Measurements from ENCODE around the gene CASTOR2.
"Not testable (repeated sequence)": the region's sequence is repeated elsewhere in the genome, so short reads cannot be mapped to it uniquely, and the experiment has no call there.

Gene CASTOR2

DNA sequence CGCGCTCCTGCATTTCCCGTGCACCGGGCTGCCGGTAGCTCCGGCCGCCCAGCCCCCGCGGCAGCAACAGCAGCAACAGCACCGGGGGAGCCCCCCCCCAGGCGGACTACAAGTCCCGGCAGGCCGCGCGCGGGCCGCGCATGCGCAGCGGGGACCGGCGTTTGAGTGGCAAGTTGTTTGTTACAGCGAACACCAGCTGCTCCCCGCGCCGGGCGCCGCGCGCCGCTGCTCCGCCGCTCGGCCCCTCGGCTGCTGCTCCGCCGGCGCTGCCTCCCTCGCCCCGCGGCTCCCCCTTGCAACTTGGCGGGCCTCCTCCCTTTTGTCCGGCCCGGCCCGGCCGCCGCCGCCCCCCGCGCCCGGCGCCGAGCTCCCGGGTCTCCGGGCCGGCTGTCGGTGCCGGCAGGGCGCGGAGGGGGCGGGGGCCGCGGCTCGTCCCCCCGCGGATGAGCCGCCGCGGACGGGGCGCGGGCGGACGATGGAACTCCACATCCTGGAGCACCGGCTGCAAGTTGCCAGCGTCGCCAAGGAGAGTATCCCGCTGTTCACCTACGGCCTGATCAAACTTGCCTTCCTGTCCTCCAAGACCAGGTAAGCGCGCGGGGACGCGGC is at the start of gene CASTOR2:
CASTOR2 (plus strand) TSS at position 195 of the 609 bp plus-strand sequence; CDS start at position 476, 281 bp downstream.
- H3K4me3 ChIP-seq (ENCODE audit: low read depth, low read length), result not testable (repeated sequence)

DNA sequence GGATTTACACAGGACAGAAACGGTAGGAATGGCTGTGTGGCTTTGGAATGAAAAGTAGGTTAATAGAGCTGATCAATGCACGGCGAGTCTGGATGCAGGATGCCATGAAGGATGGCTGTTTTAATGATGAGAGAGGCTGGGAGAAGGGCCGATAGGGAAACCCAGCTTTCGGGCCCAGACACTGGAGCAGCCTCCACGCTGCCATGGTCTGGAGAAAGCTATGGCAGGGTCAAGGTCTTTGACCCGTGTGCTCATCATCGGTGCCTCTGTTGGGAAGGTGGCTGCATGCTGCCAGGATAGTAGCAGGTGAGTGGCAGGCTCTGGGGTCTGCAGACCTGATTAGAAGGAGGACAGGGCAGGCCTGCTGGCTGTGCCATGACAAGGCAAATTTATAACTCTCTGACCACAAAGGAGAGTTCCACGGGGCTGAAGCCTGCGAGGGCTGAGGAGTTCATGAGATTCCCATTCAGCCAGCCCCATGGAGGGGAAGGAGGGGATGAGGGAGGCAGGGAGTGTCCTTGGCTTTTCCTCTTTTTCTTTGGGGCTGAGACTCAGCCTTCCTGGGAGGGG is 42.1 kb upstream of the CASTOR2 start:
- not testable (repeated sequence) for H3K4me3 ChIP-seq (ENCODE audit: low read depth, low read length)

DNA sequence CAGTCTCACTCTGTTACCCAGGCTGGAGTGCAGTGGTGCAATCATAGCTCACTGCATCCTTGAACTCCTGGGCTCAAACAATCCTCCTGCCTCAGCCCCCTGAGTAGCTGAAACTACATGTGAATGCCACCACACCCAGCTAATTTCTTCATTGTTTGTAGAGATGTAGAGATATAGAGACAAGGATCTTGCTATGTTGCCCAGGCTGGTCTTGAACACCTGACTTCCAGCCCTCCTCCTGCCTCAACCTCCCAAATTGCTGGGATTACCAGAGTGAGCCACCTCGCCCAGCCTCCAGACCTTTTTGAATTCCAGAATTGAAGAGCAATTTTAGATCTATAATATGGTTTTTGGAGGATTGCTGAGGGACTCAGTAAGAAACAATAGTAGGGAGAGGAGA is 40.9 kb upstream of the CASTOR2 start:
- not testable (repeated sequence) for H3K4me3 ChIP-seq (ENCODE audit: low read depth, low read length)

DNA sequence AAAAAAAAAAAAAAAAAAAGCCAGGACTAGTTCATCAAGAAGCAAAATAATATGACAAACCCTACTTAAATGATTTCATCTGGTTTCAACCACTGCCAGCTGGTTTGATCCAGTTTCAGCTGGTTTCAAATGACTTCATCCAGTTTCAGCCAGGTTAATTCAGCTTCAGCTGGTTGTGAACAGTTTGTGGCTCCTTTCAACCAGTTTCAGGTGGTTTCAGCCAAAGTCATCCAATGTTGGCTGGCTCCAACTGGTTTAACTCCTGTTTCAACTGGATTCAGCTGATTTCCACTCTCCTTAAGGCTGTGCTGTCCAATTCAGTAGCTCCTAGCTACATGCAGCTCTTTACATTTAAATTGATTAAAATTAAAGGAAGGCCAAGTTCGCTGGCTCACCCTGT is 37.5 kb upstream of the CASTOR2 start:
- H3K4me3 ChIP-seq (ENCODE audit: low read depth, low read length), result not testable (repeated sequence)

DNA sequence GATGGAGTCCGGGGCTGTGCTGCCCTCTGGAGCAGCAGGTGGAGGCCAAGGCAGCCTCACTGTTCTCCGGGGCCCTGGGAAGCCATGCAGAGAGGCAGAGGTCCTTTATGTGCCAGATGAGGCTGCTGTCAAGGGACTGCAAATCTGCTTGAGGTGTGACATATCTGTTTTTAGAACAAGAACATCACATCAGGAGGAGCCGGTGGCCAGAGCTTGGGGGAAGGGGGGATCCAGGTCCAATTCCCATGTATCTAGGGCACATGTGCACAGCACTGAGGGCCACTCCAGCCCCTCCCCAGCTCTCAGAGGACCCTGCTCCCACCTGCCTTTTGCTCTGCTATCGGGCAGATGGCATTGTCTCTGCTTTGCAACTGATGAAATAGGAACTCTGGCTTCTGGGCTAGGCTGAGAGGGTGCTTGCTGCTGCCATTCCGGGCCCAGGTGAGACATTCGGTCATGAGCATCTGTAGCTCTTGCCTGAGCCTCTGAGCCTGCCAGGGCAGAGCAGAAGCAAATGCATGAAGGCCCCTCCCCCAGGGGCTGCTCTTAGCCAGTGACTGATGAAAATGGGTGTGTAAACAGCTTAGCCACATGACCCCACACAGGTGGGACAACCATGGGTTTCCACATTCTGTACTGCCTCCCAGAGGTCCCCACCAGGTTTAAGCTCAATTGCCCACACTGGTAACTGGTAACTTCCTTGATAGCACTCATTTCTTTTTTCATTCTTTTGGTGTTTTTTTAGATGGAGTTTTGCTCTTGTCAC is 32.8 kb upstream of the CASTOR2 start:
- H3K4me3 ChIP-seq (ENCODE audit: low read depth, low read length), result not testable (repeated sequence)

DNA sequence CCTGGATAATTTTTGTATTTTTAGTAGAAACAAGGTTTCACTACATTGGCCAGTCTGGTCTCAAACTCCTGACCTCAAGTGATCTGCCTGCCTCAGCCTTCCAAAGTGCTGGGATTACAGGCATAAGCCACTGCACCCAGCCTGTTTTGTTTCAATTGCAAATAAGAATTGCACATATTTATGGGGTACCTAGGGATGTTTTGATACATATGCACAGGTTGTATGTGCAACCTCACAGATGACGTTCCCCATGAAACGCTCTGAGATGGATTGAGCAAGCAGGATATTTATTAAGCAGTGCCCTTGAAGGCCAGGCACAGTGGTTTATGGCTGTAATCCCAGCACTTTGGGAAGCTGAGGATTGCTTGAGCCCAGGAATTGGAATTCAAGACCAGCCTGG is 25.1 kb upstream of the CASTOR2 start:
- H3K4me3 ChIP-seq (ENCODE audit: low read depth, low read length), result not testable (repeated sequence)

DNA sequence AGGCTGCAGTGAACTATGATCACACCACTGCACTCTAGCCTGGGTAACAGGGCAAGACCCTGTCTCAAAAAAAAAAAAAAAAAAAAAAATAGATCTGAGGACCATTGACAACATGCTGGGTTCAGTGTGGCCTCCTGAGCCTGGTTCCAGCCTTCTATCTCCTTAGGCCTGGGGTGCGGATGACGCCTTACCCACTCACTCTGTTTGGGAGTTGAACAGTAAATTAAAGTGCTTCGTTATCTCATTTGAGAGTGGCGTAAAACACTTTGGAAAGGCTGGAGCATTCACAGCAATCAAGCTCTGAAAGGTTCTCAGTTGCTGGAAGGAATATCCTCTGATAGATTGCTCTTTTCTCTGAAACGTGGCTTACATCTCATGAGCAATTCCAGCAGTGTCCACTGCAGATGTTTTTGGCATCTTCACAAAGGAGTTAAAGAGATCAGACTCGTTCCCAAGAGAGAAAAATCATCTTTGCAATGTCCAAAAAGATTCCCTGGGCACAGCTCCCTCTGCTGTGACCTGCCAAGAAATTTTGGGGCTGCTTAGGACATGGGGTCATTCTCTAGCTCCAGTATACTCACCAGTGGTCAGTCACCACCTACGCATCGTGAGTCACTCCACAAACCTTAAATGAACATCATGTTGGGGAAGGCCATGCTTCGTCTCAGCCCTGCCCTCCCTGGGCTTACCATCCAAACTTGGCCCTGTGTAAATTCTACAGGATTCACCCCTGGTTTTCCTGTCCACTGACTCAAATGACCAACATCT is 23.0 kb upstream of the CASTOR2 start:
- not testable (repeated sequence) for H3K4me3 ChIP-seq (ENCODE audit: low read depth, low read length)

DNA sequence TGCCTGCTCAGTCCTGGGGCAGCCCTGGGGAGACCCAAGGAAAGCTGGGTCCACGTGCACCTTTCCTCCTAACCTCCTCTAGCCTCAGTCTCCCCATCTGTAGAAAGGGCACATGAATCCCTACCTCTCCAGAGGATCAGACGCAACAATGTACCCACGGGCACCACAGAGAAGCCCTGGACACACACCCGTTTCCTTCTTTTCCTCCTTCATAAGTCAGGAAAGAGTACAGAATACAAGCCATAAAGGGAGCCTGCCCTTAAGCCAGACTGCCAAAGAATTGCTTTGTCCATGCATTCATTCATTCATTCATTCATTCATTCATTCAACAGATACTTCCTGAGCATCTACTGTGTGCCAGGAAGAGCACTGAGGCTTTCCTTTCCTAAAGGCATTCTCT is 20.6 kb upstream of the CASTOR2 start:
- H3K4me3 ChIP-seq (ENCODE audit: low read depth, low read length), result not testable (repeated sequence)

DNA sequence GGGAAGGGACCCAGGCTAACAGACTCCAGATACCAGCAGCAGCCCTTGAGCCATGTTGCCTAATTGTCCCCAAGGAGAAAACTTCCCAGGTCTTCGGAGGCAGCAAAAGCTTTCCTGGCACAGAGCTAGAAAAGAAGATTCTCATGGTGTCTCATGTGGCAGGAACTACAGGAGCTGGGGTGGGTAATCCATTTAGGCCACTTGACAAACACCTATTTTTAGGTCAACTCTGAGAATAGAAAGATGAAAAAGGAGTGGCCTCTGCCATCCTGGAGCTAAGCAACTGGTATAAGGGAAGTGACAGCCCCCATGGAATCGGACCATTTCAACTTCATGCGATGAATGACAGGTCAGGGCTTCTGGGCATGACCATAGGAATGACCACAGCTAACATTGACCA is 16.8 kb upstream of the CASTOR2 start:
- not testable (repeated sequence) for H3K4me3 ChIP-seq (ENCODE audit: low read depth, low read length)

DNA sequence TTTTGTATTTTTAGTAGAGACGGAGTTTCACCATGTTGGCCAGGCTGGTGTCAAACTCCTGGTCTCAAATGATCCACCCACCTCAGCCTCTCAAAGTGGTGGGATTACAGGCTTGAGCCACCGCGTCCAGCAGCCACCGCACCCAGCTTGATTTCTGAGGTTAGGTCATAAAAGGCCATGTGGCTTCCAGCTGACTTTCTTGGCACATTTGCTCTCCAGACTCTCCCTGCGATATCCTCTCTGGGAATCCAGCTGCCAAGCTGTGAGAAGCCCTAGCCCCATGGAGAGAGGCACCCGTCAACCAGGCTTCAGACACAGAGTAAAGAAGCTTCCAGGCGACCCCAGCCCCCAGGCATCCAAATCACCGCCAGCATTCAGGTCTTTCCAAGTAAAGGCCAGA is 10.7 kb upstream of the CASTOR2 start:
- H3K4me3 ChIP-seq (ENCODE audit: low read depth, low read length), result not testable (repeated sequence)

DNA sequence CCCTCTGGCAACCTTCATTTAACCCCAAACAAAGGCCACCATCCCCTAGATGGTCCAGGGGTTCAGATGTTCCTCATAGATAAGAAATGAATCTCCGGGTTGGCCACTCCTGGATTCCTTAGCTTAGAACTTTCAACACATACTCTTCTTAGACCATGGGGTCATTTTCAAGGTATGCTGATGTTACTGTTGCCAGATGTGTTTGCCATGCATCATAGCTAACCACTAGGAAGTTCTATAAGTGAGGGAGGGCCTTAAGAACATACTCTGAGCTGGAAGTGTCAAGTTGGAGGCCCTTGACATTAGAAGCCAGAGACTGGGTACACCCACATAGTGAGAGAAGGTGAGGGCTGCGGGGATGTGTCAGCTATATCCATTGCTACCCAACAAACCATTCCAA is 6.2 kb upstream of the CASTOR2 start:
- not testable (repeated sequence) for H3K4me3 ChIP-seq (ENCODE audit: low read depth, low read length)

DNA sequence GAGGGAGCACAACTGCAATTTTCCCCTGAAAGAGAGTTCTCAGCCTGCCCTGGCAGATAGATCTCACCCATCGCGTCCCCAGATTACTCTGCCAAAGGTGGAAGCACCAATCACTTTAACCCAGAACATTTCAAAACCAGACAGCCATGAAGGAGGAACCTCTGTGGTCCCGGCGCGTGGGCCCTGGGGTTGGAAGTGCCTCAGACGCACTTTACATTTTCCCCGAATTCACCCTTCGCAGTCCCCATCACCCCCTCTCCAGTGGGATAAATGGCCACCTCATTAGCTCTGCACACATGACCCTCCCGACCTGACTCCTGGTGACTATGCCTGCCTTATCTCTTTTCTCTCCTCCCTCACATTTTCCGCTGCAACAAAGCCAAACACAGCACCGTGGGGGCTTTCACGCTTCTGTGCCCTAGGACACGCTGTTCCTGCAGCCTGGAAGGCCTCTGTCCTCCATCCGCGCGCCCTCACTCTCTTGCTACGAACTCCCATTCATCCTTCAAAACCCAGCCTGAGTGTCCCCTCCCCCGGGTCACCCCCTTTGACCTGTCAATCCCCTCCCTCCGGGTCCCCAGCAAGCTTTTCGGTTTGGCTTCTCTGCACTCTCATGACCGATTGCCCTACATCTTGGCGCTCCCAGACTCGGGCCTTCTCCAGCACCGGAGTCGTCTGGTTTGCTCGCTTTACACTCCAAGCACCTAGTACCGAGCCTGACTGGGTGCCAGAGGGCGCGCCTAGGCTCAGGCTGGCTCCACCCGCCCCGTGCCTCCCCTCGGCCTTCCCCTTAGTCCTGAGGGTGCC is 598 bp upstream of the CASTOR2 start:
- H3K4me3 ChIP-seq (ENCODE audit: low read depth, low read length), result not testable (repeated sequence)

DNA sequence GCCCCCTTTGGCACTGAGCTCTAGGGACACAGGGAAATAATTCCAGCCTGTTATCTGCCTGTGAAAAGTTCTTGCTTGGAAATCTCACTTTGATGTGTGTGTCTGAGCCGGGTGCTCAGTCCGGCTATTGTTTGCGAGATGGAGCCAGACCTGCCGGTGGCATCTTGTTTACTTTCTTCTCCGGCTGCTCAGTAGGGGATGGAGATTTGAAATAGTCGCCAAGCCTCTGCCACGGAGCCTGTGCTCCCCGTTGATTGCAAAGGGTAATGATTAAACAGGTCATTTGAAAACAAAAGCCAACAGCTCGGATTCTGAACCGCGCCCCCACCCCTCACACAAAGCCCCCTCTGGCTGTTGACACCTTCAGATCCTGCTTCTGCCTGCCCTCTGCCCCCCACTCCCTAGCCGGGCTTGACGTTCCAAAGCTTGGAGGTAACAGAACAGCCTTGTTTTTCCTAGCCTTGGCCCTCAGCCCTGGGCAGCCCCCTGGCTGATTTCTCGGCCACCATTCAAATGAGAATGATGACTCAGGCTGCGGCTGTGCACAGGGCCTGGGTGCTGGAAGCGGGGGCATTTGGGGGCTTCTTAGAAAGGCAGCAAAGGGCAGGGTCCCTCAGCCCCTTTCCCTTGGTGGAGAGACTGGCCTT is 1.8 kb downstream of the CASTOR2 start:
- H3K4me3 ChIP-seq (ENCODE audit: low read depth, low read length), result not testable (repeated sequence)

DNA sequence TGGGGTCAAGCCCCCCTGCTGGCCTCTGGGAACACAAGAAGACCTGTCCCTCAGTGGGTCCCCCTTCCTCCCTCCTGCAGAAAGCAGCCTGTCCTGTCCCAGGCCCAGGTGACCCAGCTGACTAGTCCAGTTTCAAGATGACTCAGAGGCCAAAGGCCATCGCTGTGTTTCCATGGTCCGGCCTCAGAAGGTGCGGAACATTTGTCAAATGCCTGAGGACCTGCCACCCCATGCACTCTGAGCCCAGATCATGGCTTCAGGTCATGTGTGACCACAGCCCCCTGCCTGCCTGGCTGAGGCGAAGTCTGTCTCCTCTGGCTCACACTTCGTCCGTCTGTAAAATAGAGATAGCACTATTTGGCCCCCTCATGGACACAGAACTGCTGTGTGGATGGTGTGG is 2.4 kb downstream of the CASTOR2 start:
- not testable (repeated sequence) for H3K4me3 ChIP-seq (ENCODE audit: low read depth, low read length)

DNA sequence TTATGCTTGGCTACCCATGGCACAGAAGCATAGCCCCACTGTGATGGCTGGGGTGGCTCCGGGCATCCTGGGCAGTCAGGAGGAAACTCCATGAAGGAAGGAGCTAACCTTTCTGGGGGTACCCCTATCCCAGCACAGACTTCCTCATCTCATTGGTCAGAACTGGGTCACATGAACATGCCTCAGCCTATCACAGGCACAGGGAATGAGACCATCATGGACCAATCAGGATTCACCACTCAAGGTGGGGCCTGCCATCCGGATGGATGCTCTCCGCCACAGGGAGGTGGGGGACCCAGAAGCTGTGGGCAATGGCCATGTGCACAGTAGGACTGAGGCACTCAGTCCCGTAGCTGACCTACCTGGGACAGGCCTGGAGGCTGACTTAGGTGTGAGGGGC is 6.9 kb downstream of the CASTOR2 start:
- H3K4me3 ChIP-seq (ENCODE audit: low read depth, low read length), result not testable (repeated sequence)

DNA sequence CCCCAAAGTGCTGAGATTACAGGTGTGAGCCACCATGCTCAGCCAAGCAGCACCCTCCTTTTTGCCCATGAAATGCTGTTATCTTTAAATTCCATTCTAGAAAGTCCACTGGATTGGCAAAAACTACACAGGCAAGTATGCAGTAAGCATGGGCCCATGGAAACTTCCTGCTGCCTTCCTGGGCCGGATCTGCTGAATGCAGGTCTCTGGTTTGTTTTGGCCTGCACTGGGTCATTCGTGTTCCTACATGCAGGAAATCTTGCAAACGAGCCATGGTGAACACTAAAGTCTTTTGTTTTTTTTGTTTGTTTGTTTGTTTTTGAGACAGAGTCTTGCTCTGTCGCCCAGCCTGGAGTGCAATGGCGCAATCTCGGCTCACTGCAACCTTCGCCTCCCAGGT is 7.9 kb downstream of the CASTOR2 start:
- not testable (repeated sequence) for H3K4me3 ChIP-seq (ENCODE audit: low read depth, low read length)

DNA sequence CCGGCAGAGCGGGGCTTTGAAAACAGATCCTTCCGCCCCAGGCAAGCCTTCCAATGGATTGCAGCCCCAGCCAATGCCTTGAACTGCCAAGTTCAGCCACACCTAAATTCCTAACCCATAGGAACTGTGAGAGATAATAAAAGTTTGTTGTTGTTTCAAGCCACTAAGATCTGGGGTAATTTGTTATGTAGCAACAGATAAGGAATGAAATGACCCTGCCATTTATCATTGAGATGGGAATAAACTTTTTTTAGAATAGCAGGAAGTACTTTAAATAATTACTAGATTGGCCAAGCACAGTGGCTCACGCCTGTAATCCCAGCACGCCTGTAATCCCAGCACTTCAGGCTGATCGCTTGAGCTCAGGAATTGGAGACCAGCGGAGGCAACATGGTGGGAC is 11.5 kb downstream of the CASTOR2 start:
- not testable (repeated sequence) for H3K4me3 ChIP-seq (ENCODE audit: low read depth, low read length)

DNA sequence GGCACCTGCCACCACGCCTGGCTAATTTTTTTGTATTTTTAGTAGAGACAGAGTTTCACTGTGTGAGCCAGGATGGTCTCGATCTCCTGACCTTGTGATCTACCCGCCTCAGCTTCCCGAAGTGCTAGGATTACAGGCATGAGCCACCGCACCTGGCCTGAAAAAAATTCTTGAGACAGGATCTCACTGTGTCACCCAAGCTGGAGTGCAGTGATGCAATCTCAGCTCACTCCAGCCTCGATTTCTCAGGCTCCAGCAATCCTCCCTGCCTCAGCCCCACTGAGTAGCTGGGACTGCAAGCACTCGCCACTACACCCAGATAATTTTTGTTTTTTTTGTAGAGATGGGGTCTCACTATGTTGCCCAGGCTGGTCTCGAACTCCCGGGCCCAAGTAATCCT is 13.0 kb downstream of the CASTOR2 start:
- not testable (repeated sequence) for H3K4me3 ChIP-seq (ENCODE audit: low read depth, low read length)

DNA sequence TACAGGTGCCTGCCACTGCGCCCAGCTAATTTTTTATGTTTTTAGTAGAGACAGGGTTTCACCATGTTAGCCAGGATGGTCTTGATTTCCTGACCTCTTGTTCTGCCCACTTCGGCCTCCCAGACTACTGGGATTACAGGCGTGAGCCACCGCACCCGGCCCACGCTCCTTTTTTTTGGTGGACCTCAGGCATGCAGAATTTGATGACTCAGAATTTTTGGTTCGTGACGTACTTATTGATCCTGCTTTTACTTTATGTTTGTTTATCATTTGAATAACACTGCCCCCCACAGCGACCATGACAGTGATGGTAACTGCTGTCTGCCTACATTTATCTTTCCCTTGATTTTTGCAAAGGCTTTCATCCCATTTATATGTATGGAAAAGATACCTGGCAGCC is 23.9 kb downstream of the CASTOR2 start:
- not testable (repeated sequence) for H3K4me3 ChIP-seq (ENCODE audit: low read depth, low read length)
